HG03354 (cell line): Measurements from ENCODE around the gene POLDIP3.
A peak's percentile ranks its signal among the peaks of the same experiment; 100 is the strongest.

ENCODE experiments used
- ATAC-seq: cut with Tn5 transposase; IDR thresholded peaks from one replicate; pipeline ENCODE4 v1.9.1; 2021; ENCODE audit warnings: mild to moderate bottlenecking; ENCODE audit not compliant: unreplicated experiment, poor library complexity, severe bottlenecking

Gene POLDIP3

GRCh38 chr22:42614312-42615091, at the start of gene POLDIP3:
Gene POLDIP3, minus strand, starts transcription at chr22:42614883. Its CDS starts 26 bp downstream, at chr22:42614857.
- ATAC-seq = peak; percentile 74

DNA sequence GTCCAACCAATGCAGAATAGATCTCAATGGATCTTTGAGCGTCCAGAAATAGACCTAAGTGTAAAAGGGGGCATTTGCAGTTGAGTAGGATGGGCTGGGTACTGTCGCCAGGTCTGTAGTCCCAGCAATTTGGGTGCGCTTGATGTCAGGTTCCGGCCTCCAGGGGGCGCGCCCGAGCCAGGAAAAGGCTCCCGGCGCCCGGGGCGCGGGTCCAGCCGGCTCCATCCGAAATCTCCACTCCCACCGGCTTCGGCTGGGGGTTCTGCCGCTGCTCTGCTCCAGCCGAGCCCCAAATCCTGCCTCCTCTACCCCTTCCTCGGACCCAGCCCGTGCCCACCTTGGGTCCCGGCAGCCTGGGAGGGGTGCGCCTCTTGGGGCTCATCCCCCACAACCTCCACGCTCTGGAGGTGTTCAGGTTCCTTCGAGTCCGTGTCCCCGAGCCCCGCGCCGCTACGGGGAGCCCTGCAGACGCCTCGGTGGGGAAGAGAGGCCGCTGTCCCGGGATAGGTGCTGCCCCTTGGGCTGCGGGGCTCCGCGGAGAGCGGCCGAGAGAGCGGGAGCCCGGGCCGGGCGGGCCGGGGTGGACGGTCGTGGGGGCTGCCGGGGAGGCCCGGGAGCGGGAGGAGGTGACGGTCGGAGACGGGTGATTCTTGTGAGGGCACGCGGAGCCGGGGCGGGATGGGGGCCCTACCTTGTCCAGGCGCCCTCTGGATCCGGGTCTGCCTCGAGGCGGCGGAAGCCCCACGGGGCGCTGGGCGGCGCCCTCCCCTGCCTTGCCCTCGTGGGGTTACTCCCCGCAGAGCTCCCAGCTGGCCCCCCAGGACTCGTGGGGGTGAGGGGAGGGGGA, 47.5 kb upstream of the POLDIP3 start:
- ATAC-seq = no peak

DNA sequence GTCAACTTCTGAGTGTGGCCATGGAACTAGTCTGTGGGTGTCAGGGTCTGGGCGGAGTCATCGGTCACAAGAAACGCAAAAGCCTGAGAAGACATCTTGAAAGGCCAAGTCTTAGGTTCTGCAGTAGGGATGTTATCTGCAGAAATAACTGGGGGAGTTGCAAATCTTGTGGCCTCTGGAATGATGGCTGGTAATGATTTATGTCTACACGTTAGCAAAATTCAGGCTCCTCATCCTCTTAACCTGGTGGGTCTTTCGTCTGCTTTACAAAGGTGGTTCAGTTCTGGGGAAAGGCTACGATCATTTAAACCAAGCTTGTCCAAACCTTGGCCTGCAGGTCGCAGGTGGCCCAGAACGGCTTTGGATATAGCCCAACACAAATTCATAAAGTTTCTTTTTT, 41.9 kb upstream of the POLDIP3 start:
- ATAC-seq = no peak

- no peak for ATAC-seq
These were observed 41.0 kb upstream of the POLDIP3 start for GRCh38 chr22:42655693-42656092.

DNA sequence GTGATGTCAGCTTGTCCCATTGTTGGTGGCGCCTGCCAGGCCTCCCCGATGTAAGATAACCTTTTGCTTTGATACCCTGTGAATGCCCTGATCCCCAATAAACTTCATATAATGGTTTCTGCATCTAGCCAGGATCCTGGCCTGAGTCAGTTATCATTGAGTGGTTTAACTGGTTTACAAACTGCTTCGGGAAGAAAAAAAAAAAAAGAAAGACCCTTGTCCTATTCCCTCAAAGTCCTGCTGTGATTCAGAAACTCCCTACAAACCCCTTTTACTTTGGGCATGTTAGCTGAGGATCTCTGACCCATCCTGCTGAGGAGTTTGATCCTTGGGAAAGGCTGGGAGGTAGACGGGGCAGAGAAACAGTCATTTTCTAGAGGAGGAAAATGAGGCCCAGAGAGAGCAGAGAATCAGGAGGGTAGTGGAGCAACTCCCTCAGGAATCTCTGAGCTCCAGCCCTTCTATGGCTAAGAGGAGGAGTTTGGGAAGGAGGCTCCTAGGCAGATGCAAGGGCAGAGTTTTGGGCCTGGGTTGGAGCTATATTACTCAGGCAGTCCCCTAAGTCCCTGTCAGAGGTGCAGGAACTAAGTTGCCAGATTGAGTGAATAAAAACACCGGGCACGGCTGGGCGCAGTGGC, 39.9 kb upstream of the POLDIP3 start:
- ATAC-seq = no peak

- ATAC-seq = no peak
These were observed 39.3 kb upstream of the POLDIP3 start for GRCh38 chr22:42653999-42654398.

DNA sequence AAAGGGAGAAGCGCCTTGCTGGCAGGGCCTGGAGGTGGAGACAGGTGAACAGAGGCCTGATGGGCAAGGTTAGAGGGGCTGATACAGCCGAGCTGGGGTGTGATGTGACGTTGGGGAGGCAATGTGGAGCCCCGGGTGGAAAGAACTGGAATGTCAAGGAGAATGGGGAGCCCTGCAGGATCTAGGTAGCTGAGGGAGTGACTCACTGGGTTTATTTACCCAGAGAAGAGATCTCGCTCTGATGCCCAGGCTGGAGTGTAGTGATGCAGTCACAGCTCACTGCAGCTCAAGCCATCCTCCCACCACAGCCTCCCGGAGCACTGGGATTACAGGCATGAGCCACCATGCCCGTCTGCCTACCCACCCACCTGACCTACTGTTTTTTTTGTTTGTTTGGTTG, 36.5 kb upstream of the POLDIP3 start:
- no peak for ATAC-seq

DNA sequence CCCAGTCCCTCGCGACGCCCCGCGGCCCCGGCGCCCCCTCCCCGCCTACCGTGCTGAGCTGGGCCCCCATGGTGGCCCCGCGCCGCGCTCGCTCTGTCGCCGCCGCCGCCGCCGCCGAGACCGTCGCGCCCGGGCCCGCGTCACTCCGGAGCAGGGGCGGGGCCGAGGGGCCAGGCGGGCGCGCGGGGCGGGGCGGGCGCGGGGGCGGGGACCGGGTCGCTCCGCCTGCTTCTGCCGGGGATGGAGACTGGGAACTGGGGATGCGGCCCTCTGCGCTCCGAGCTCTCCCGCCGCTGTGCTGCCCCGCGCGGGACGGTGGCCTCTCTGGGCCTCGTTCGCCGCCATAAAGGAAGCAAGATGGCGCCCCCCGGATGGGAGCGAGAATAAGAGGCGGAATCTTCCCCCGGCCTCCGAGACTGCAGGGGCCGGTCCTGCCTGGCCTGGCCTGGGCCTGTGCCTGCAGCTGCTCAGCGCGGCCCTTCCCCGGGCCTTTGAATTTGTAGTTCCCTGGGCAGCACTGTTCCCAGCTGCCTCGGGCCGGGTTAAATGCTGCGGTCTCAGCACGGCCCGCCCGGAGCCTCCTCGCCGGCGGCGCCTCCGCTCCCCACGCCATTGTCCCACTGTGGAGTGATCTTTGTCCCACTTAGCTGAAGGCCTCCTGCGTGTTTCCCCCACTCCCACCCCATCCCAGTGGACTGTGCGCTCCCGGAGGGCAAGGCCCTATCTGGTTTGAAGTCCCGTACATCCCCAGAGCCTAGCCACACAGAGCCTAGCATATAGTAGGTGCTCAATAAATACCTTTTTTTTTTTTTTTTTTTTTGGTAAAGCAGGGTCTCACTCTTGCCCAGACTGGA, 34.8 kb upstream of the POLDIP3 start, which contains the start of gene CYB5R3:
TSS of gene CYB5R3 (minus strand) at position 147 of the 854 bp plus-strand sequence. CDS start at position 70, 77 bp downstream.
- peak; percentile 66 for ATAC-seq

- peak; percentile 45 for ATAC-seq
These were observed 33.9 kb upstream of the POLDIP3 start for GRCh38 chr22:42648368-42649245.

DNA sequence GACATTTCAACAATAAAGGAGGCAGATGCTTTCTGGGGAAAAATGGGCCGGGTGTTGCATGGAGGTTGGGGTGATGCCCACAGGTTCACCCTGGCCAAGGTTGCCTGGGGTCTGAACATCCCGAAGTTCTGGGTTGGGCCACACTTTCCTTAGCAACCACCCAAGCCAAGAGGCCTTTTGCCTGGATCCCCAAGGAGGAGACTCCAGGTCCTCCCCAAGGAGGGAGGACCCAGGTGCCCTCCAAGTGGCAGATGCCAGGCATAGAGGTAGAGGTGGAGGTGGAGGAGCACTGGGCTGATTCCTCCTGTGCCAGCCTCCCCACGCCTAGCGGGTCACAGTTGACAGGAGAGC, 33.3 kb upstream of the POLDIP3 start:
- no peak for ATAC-seq

DNA sequence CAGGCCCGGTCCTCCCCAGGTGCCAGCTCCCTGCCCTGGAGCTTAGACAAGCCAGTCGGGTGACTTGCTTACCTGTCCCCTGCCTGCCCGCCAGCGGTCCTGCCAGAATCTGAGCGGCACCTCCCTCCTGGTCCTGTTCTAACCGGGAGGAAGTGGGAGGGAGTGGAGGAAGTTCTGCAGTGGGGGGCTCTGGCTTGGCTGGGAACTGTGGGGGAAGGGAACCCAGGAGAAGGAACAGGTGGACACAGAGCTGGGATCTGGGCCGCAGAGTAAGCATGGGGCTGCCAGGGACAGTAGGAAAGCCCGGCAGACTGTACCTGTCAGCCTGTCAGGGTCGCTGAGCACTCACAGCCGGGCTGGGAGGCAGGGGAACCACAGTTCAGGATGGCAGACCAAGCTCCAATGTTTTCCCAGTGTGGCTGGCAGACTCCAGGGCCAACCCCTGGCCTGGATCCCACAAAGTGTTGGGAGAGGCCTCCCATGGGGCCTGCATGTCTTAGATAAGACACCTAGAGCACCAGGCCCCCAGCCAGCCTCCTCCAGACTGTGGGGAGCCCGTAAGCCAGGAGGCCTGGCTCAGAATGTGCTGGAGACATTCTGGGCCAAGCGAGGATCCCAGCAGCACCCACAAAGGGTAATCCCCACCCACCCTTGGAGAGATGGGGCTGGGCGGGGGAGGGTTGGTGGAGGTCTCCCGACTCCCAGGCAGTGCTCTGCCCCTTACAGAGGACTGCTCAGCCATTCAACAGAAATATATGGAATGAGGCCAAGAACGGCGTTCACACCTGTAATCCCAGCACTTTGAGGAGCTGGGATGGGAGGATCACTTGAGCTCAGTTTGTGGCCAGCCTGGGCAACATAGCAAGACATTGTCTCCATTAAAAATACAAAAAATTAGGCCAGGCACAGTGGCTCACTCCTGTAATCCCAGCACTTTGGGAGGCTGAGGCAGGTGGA, 32.2 kb upstream of the POLDIP3 start:
- no peak for ATAC-seq

- no peak for ATAC-seq
These were observed 31.4 kb upstream of the POLDIP3 start for GRCh38 chr22:42645938-42646568.

GRCh38 chr22:42645341-42645937, 30.8 kb upstream of the POLDIP3 start:
- ATAC-seq = no peak

- ATAC-seq = no peak
These were observed 30.0 kb upstream of the POLDIP3 start for GRCh38 chr22:42644422-42645340.

DNA sequence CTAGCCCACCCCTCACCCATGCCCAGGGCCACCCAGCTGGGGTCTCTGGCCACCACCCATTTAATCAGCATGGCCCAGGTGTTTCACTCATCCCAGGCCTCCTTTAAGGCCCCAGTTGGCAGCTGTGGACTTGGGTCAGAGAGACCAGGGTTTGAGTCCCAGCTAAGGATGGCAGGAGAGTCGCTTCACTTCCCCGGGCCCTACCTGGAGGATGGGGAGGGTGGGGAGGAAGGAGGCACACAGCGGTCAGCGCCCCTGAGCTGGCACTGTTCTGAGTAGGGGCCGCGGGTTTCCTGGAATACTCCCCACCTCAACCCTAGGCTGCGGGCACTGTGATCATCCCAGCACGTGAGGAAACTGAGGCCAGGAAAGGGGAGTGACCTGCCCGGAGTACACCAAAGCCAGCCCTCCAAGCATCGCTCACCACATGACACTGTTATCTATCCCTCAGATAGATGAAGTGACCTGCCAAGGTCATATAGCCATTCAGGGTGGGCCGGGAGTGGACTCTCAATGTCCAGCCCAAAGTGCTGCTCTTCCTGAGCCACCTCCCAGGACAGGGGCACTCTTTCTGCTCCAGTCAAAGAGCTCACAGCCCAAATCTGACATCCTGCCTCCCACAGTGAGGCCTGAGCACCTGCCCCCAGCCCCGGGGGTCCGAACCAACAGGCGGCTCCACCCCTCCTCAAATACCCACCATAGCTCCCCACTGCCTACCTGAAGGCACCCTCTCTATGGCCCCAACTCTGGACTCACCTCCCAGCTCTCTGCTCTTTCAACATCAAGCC, 29.1 kb upstream of the POLDIP3 start:
- ATAC-seq = no peak
